Aorta (tissue), 5 donors: ENCODE results near the gene DLG4. TPM values are rescaled to one million over a fixed set of nuclear protein-coding genes. Genes with fewer than 3 reads are reported as not detected.
A peak's percentile ranks its signal among the peaks of the same experiment; 100 is the strongest.

ENCODE experiments used
- ATAC-seq: fragments of 200-7000 bp; cut with Tn5 transposase; one replicate; pipeline ENCODE4 v1.9.1; 2022; ENCODE audit warnings: moderate library complexity; ENCODE audit not compliant: low FRiP score
- DNase-seq, 2 donors: peaks; one replicate each; pipeline ENCODE4 v3.0.0-alpha.2; 2020
- H3K27ac ChIP-seq, 2 donors: one replicate each; pipeline ENCODE4 v1.5.1; 2013; ENCODE audit warnings: low read length in 2 of 2, mild to moderate bottlenecking in 2 of 2, moderate library complexity in 2 of 2, control low read depth in 1 of 2, inconsistent platforms in 1 of 2, low read depth in 1 of 2
- H3K27me3 ChIP-seq, 2 donors: one replicate each; pipeline ENCODE4 v1.6.1; 2013; ENCODE audit warnings: control low read depth in 1 of 2, low read length in 1 of 2, mild to moderate bottlenecking in 1 of 2, moderate library complexity in 1 of 2; ENCODE audit not compliant: insufficient read depth in 2 of 2, control insufficient read depth in 1 of 2
- H3K36me3 ChIP-seq, 2 donors: one replicate each; pipeline ENCODE4 v1.6.1; 2013; ENCODE audit warnings: control low read depth in 1 of 2, low read length in 1 of 2, mild to moderate bottlenecking in 1 of 2; ENCODE audit not compliant: insufficient read depth in 2 of 2, control insufficient read depth in 1 of 2
- H3K4me1 ChIP-seq, 2 donors: one replicate each; pipeline ENCODE4 v1.6.1; 2013; ENCODE audit warnings: low read length in 2 of 2, control low read depth in 1 of 2, mild to moderate bottlenecking in 1 of 2, moderate library complexity in 1 of 2; ENCODE audit not compliant: insufficient read depth in 2 of 2, control insufficient read depth in 1 of 2
- H3K4me3 ChIP-seq, 2 donors: one replicate each; pipeline ENCODE4 v1.5.1; 2013; ENCODE audit warnings: low read length in 2 of 2, control low read depth in 1 of 2, mild to moderate bottlenecking in 1 of 2
- H3K9me3 ChIP-seq: one replicate; pipeline ENCODE4 v1.6.1; 2013; ENCODE audit warnings: mild to moderate bottlenecking, low read length; ENCODE audit not compliant: control insufficient read depth
- WGBS, 2 donors: extraction: QIAGEN DNeasy Blood & Tissue Kit; methylation state at CpG; one replicate each; pipeline ENCODE4 v1.1.7; 2013; 5-methylcytosine and 5-hydroxymethylcytosine counted together
- intact Hi-C, 2 donors: fragments of 100-400 bp; cut with DNase I; formaldehyde crosslinking; loops; one replicate each; pipeline versions ENCODE4 v1.14.2 to v1.15.0; 2022
- long read RNA-seq, 2 donors: library from polyadenylated mRNA; unstranded; transcript quantifications; one replicate each; pipeline ENCODE4 v2.0.0, GENCODE V29; 2020 to 2021
- polyA plus RNA-seq, 2 donors: library from polyadenylated mRNA; stranded (reverse); fragments of 200-250 nt; gene quantifications; one replicate each; pipeline ENCODE4 v1.2.3, GENCODE V29; 2013
- total RNA-seq, 2 donors: library from RNA; stranded (reverse); fragmentation: NEBNext Ultra II Directional; extraction: Animal tissue kit (Norgen Biotek cat#: 25700); gene quantifications; one replicate each; pipeline ENCODE4 v1.2.1, GENCODE V29; 2021
- donor health status: healthy with polysubstance abuse.
- donor health status: Bipolar disorder and iron deficiency.
- donor health status: DM: no; HTN: no; CAD: no.
- donor health status: DM: no; HTN: no; CAD: no.
- donor health status: DM: yes; HTN: yes; CAD: no.

The DLG4 gene
- total RNA-seq (10 to 100 TPM; 23.3 to 54.7 TPM), polyA plus RNA-seq (10 to 100 TPM in 1 of 2 donors, 1 to 10 TPM in 1; 6.6 to 15.4 TPM)
- long read RNA-seq, donor 1, partial matches to known transcripts: 0 of 4 reads
- long read RNA-seq, donor 1, other reads (novel, unspliced or antisense): 4 of 4 reads
- long read RNA-seq, donor 2, partial matches to known transcripts: 1 of 2 reads
- long read RNA-seq, donor 2, other reads (novel, unspliced or antisense): 0 of 2 reads

DNA sequence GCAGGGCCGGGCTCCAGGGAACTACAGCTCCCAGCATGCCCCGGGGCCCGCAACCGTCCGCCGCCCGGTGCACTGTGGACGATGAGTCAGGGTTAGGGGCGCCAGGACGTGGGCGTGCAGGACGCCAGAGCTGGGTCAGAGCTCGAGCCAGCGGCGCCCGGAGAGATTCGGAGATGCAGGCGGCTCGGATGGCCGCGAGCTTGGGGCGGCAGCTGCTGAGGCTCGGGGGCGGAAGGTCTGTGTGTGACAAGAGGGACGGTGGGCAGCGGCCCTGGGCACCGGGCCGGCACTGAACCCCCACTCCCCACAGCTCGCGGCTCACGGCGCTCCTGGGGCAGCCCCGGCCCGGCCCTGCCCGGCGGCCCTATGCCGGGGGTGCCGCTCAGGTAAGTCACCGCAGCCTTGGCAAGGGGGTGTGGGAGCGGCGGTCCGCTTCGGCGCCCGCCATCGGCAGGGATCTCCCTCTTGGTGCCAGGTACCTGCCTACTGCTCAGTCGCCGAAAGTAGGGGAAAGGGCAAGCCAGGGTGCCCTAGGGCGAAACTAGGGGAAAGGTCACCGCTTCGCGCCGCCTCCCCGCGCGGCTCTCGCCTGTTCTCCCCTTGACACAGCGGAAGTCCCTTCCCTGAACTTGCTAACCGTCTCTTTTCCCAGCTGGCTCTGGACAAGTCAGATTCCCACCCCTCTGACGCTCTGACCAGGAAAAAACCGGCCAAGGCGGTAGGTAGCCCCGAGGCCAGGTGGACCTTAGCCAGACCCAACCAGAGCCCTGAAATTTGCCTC is at the start of gene DLG4, which contains the start of gene ACADVL:
DLG4 (minus strand) TSS at position 25 of the 781 bp plus-strand sequence.
ACADVL (plus strand) TSS at position 127 of the 781 bp plus-strand sequence; CDS start at position 174, 47 bp downstream.
- 0 to 1% methylated on average over 42 to 63 of the region's 63 CpGs for WGBS, 2 donors
- Histone ChIP-seq H3K4me1 (no peaks in the 10 kb centered on the region), H3K4me3 (peak within 1 kb of the TSS; percentile 22 to 56), H3K36me3 (peaks cover 0 to 6% of the 10 kb centered on the region in 2 donors), H3K27me3 (no peaks in the 10 kb centered on the region), H3K9me3 (no peaks in the 10 kb centered on the region), H3K27ac (peak within 1 kb of the TSS; percentile 23 to 89)
- intact Hi-C loops: no loop called here
- ATAC-seq (peak; percentile 92), DNase-seq (peak; percentile 96 to 99)

DNA sequence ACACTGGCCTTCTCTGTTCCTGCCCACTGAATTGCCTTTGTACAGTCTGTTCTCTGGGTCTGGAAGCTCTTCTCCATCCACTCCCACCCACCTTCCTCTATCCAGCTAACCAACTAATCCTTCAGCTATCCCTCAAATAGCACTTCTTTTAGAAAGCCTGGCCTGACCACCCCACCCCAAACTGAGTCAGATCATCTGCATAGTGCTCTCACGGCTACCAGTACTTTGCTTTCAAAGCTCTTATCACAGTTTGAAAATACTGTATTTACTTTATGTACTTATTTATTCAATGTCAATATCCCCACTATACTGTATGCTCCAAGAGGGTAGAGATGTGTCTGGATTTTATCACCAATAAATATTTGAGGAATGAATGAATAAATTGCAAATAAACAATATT is 47.1 kb upstream of the DLG4 start:
- intact Hi-C loops: no loop called here
- H3K27me3 ChIP-seq: peaks cover 0 to 3% of the 10 kb centered on the region in 2 donors
- H3K27ac ChIP-seq: no peak overlapping the region
- no peak overlapping the region for H3K4me3 ChIP-seq
- WGBS, 2 donors: 31 to 65% methylated on average over 1 of the region's 1 CpG
- ATAC-seq (no peak), DNase-seq (no peak)
- no peaks in the 10 kb centered on the region for H3K9me3 ChIP-seq
- no peaks in the 10 kb centered on the region for H3K36me3 ChIP-seq
- no peaks in the 10 kb centered on the region for H3K4me1 ChIP-seq

DNA sequence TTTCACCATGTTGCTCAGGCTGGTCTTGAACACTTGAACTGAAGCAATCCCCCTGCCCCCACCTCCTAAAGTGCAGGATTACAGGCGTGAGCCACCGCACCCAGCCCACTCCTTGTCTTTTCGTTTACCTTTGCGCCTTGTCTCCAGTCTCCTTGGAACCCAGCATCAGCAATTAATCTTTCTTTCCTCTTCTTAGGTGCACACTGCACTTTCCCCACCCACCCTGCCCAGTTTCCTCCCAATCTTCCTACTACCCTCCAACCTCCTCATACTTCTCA is 44.1 kb upstream of the DLG4 start:
- H3K36me3 ChIP-seq: peaks cover 0 to 1% of the 10 kb centered on the region in 2 donors
- ATAC-seq (no peak), DNase-seq (no peak)
- H3K27me3 ChIP-seq: peaks cover 0 to 3% of the 10 kb centered on the region in 2 donors
- no peak overlapping the region for H3K27ac ChIP-seq
- 54 to 55% methylated on average over 4 of the region's 4 CpGs for WGBS, 2 donors
- intact Hi-C loops: no loop called here
- H3K4me3 ChIP-seq: no peak overlapping the region
- H3K9me3 ChIP-seq: no peaks in the 10 kb centered on the region
- H3K4me1 ChIP-seq: no peaks in the 10 kb centered on the region

- 7 to 10% methylated on average over 26 of the region's 26 CpGs for WGBS, 2 donors
- Histone ChIP-seq H3K27ac (no peak overlapping the region), H3K4me1 (no peaks in the 10 kb centered on the region), H3K27me3 (peaks cover 0 to 3% of the 10 kb centered on the region in 2 donors), H3K36me3 (peaks cover 0 to 1% of the 10 kb centered on the region in 2 donors), H3K9me3 (no peaks in the 10 kb centered on the region), H3K4me3 (no peak overlapping the region)
- DNase-seq (no peak), ATAC-seq (peak; percentile 4)
- intact Hi-C loops: no loop called here
Observed at GRCh38 chr17:7262935-7263800, 43.5 kb upstream of the DLG4 start.

- ATAC-seq: peak; percentile 9
- 3 to 4% methylated on average over 58 to 64 of the region's 64 CpGs for whole genome bisulfite sequencing, 2 donors
Observed at GRCh38 chr17:7262192-7262934, 42.7 kb upstream of the DLG4 start, which contains the start of gene CLDN7. Gene CLDN7, minus strand, starts transcription at chr17:7262478. Its CDS starts 435 bp downstream, at chr17:7262043.

GRCh38 chr17:7261379-7262191 is 41.9 kb upstream of the DLG4 start:
- Histone ChIP-seq H3K27ac (no peak overlapping the region), H3K4me1 (no peaks in the 10 kb centered on the region), H3K4me3 (no peak overlapping the region), H3K36me3 (peaks cover 0 to 4% of the 10 kb centered on the region in 2 donors), H3K9me3 (no peaks in the 10 kb centered on the region), H3K27me3 (peaks cover 0 to 3% of the 10 kb centered on the region in 2 donors)
- intact Hi-C loops: no loop called here
- DNase-seq (no peak), ATAC-seq (peak; percentile 15)
- WGBS, 2 donors: 6 to 7% methylated on average over 50 to 71 of the region's 71 CpGs

More at GRCh38 chr17:7262192-7262934, 42.7 kb upstream of the DLG4 start, which contains the start of gene CLDN7:
- Histone ChIP-seq H3K36me3 (peaks cover 0 to 1% of the 10 kb centered on the region in 2 donors), H3K27me3 (peaks cover 0 to 3% of the 10 kb centered on the region in 2 donors), H3K27ac (no peak within 1 kb of the TSS), H3K4me1 (no peaks in the 10 kb centered on the region), H3K9me3 (no peaks in the 10 kb centered on the region), H3K4me3 (no peak within 1 kb of the TSS)
- intact Hi-C loops: no loop called here
- no peak for DNase-seq

GRCh38 chr17:7260651-7261378 is 41.2 kb upstream of the DLG4 start:
- ATAC-seq (peak; percentile 53), DNase-seq (peak in 1 of 2 donors; percentile 65)
- H3K36me3 ChIP-seq: peaks cover 0 to 5% of the 10 kb centered on the region in 2 donors
- no peaks in the 10 kb centered on the region for H3K4me1 ChIP-seq
- intact Hi-C loops: no loop called here
- H3K9me3 ChIP-seq: no peaks in the 10 kb centered on the region
- WGBS, 2 donors: 6 to 7% methylated on average over 45 to 54 of the region's 54 CpGs
- H3K27me3 ChIP-seq: peaks cover 0 to 3% of the 10 kb centered on the region in 2 donors
- no peak overlapping the region for H3K27ac ChIP-seq
- H3K4me3 ChIP-seq: no peak overlapping the region
